Brain microvascular endothelial cell (primary cell): ENCODE data around the gene AOC1.

ENCODE experiments used
- DNase-seq: peaks from one replicate; pipeline ENCODE4 v3.0.0-alpha.2; 2020
- H3K27ac ChIP-seq: fragments of 250-450 bp; sonication (Bioruptor Pico); 2 replicates; pipeline ENCODE4 v1.5.1; 2020; ENCODE audit warnings: mild to moderate bottlenecking, moderate library complexity
- H3K27me3 ChIP-seq: fragments of 250-450 bp; sonication (Bioruptor Pico); replicated peaks from 2 replicates; pipeline ENCODE4 v1.5.1; 2020; ENCODE audit warnings: mild to moderate bottlenecking
- H3K36me3 ChIP-seq: fragments of 250-450 bp; sonication (Bioruptor Pico); replicated peaks from 2 replicates; pipeline ENCODE4 v1.5.1; 2020; ENCODE audit warnings: mild to moderate bottlenecking
- H3K4me3 ChIP-seq: 2 replicates; pipeline ENCODE4 v1.5.1; 2011; ENCODE audit warnings: low read depth, mild to moderate bottlenecking, control low read depth, low read length, moderate library complexity
- in situ Hi-C: cut with HindIII; loops from 2 replicates; pipeline ENCODE4 v1.10.0; 2017; ENCODE audit warnings: low sequenced_read_pairs, low pct_ligation_motif_present
- TF ChIP-seq, protein P1 (sequence below): IDR thresholded peaks from 2 replicates; pipeline ENCODE4 v1.5.1; 2011; ENCODE audit warnings: low read depth, mild to moderate bottlenecking, moderate library complexity, low read length, control low read depth, inconsistent platforms; ENCODE audit errors: missing control alignments

The AOC1 gene

DNA sequence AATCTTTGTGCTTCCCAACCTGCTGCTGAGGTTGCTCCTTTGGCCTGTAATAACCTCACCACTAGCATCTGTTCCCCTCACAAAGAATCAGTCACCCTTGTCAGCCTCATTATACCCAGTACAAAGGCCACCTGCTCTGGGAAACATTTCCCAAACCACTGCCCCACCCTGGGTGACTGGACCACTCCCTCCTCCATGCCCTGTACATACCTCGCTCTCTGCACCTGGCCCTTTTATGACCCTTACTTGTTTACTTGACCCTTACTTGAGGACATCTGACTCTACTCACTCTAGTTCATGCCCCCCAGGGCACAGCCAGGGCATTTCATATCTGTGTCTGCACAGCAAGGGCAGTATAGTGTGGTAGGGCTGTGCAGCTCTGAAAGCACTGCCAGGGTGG, 21.4 kb upstream of the AOC1 start:
- no peak overlapping the region for H3K27ac ChIP-seq
- no peak overlapping the region for H3K4me3 ChIP-seq
- H3K36me3 ChIP-seq = no peaks in the 10 kb centered on the region
- in situ Hi-C loops = no loop called here
- TF ChIP-seq, protein P1, sequence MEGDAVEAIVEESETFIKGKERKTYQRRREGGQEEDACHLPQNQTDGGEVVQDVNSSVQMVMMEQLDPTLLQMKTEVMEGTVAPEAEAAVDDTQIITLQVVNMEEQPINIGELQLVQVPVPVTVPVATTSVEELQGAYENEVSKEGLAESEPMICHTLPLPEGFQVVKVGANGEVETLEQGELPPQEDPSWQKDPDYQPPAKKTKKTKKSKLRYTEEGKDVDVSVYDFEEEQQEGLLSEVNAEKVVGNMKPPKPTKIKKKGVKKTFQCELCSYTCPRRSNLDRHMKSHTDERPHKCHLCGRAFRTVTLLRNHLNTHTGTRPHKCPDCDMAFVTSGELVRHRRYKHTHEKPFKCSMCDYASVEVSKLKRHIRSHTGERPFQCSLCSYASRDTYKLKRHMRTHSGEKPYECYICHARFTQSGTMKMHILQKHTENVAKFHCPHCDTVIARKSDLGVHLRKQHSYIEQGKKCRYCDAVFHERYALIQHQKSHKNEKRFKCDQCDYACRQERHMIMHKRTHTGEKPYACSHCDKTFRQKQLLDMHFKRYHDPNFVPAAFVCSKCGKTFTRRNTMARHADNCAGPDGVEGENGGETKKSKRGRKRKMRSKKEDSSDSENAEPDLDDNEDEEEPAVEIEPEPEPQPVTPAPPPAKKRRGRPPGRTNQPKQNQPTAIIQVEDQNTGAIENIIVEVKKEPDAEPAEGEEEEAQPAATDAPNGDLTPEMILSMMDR = no peak
- no peak for DNase-seq
- H3K27me3 ChIP-seq = no peaks in the 10 kb centered on the region

DNA sequence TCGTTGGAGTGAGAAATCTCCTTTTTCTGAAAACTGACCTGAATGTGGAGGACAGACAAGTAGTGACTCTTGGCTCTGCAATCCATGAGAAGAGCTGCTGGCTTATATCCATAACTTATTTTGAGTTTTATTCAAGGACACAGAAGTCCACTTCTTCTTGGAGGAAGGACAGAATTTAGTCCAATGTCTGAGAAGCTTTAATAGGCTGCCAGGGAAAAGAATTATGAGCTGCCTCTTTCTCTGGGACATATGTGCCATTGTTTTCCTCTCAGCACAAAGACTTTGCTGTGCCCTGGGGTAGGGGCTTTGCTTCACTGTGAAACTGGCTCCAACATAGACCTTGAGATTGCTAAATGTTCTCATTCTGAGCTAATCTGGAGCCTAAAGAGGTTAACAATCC, 20.5 kb upstream of the AOC1 start:
- in situ Hi-C loops = no loop called here
- no peak for DNase-seq
- TF ChIP-seq, protein P1 = no peak
- Histone ChIP-seq H3K27me3 (no peaks in the 10 kb centered on the region), H3K36me3 (no peaks in the 10 kb centered on the region), H3K27ac (no peak overlapping the region), H3K4me3 (no peak overlapping the region)

DNA sequence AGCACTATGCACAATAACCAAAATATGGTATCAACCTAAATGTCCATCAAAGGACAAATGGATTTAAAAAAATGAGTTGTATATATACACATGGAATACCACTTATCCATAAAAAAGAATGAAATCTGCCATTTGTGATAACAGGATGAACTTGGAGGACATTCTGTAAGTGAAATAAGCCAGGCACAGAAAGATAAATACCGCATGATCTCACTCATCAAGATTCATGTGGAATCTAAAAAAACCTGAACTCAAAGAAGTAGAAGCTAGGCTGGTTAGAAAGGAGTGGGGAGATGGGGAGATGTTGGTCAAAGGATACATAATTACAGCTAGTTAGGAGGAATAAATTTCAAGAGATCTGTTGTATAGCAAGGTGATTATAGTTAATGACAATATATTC, 17.3 kb upstream of the AOC1 start:
- no peak overlapping the region for H3K4me3 ChIP-seq
- in situ Hi-C loops = no loop called here
- no peak overlapping the region for H3K27ac ChIP-seq
- TF ChIP-seq, protein P1 = no peak
- no peaks in the 10 kb centered on the region for H3K27me3 ChIP-seq
- DNase-seq = no peak
- no peaks in the 10 kb centered on the region for H3K36me3 ChIP-seq

DNA sequence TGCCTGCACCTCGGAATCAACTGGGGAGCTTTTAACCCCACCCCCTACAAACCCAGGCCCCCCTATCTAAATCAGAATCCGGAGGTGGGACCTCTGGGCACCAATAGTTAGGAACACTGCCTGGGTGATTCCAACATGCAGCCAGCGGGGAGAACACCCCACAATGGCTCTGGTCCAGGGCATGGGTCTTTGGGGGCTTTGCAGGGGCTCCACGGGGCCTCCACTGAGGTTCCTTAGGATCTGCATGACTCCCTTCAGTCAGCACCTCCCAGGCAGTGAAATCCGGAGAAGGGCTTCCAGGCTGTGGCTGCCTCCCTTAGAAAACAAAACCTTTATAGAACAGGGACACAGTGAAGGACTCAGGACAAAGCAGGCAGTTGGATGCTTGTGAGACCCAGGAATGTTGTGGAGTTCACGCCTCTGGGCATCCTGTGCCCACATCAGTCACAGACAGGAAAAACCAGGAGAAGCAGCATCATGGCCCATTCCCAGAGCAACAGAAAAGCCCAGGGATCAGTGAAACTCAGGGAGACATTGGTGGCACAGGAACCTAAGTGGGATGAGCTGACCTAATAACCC, 16.5 kb upstream of the AOC1 start:
- in situ Hi-C loops = no loop called here
- H3K27ac ChIP-seq = no peak overlapping the region
- DNase-seq = no peak
- TF ChIP-seq, protein P1 = no peak
- no peak overlapping the region for H3K4me3 ChIP-seq
- H3K27me3 ChIP-seq = no peaks in the 10 kb centered on the region
- no peaks in the 10 kb centered on the region for H3K36me3 ChIP-seq

DNA sequence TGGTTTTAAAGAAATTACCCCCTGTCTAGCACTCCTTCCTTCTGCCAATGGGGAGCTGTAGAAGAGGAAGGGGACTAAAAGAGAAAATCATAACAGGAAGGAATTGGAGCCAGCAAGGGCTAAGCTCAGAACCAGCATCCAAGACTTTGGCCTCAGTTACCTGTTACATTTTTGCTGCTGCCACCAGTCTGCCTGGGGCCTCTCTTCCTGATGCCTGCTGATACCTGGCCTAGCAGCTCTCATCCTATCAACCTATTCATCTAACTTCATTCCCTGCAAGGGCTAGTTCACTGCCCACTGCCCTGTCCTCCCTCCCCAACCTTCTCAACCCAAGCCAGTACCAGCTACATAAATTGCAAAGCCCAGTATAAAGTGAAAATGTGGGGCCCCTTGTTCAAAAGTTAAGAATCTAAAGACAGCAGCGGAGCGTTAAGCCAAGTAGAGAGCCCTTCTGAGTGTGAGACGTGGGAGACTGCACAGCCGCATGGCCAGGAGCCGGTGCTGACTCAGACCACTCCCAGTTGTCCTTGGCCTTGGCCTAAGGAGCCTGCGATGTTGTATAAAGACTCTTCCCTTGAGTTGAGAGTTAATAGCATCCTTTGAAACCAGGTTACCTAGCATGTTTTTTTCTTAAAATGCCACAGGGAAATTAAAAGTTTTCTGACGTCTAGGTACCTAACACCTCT, 13.2 kb upstream of the AOC1 start:
- TF ChIP-seq, protein P1 = no peak

DNA sequence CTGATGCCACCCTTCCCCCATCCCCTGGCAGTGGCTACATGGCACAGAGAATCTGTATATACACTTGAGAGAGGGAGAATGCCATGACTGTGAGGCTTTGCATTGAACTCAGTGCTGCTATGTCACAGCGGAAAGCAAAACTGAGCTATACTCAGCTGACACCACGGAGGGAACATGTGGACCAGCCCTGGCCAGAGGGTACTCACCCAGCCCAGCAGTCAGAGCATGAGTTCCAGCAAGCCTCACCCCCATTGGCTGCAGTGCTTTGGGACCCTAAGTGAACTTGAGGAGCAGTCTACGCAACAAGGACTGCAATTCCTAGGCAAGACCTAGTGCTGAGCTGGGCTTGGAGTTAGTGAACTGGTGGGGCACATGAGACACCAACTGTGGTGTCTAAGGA, 10.3 kb upstream of the AOC1 start:
- Histone ChIP-seq H3K4me3 (no peak overlapping the region), H3K27ac (no peak overlapping the region), H3K36me3 (no peaks in the 10 kb centered on the region), H3K27me3 (no peaks in the 10 kb centered on the region)
- TF ChIP-seq, protein P1 = no peak
- in situ Hi-C loops = no loop called here
- DNase-seq = no peak

More for the DNA sequence above, 13.2 kb upstream of the AOC1 start:
- H3K36me3 ChIP-seq = no peaks in the 10 kb centered on the region
- no peak overlapping the region for H3K4me3 ChIP-seq
- in situ Hi-C loops = no loop called here
- no peak for DNase-seq
- H3K27me3 ChIP-seq = no peaks in the 10 kb centered on the region
- no peak overlapping the region for H3K27ac ChIP-seq
